Left ventricle myocardium inferior (tissue), 1 donor: ENCODE results near the gene GAL3ST1. TPM values are rescaled to one million over a fixed set of nuclear protein-coding genes. Genes with fewer than 3 reads are reported as not detected.

ENCODE experiments used
- DNase-seq: peaks from one replicate; pipeline ENCODE4 v3.0.0-alpha.2; 2020
- H3K27ac ChIP-seq: fragments of 200-600 bp; replicated peaks from 2 replicates; pipeline ENCODE4 v1.8.0; 2021
- H3K27me3 ChIP-seq: fragments of 200-600 bp; 2 replicates; pipeline ENCODE4 v1.8.0; 2021; ENCODE audit warnings: low read depth
- H3K36me3 ChIP-seq: fragments of 200-600 bp; 2 replicates; pipeline ENCODE4 v1.8.0; 2021
- H3K4me1 ChIP-seq: fragments of 200-600 bp; 2 replicates; pipeline ENCODE4 v1.8.0; 2021
- H3K4me3 ChIP-seq: fragments of 200-600 bp; 2 replicates; pipeline ENCODE4 v1.8.0; 2021; ENCODE audit warnings: mild to moderate bottlenecking, moderate library complexity
- H3K9me3 ChIP-seq: fragments of 200-600 bp; replicated peaks from 2 replicates; pipeline ENCODE4 v1.8.0; 2021
- intact Hi-C: fragments of 100-400 bp; cut with micrococcal nuclease; formaldehyde crosslinking; loops from one replicate; pipeline ENCODE4 v1.11.0; 2022
- total RNA-seq: library from RNA; stranded (reverse); fragmentation: NEBNext Ultra II Directional; extraction: Animal tissue kit (Norgen Biotek cat#: 25700); gene quantifications from one replicate; pipeline ENCODE4 v1.2.1, GENCODE V29; 2021
- TF ChIP-seq, protein P1 (sequence below): fragments of 200-600 bp; IDR thresholded peaks from 2 replicates; pipeline ENCODE4 v1.8.0; 2021; ENCODE audit warnings: antibody characterized with exemption, mild to moderate bottlenecking, borderline replicate concordance
- donor health status: DM: no; HTN: yes; CAD: no; lungs with severe emphysema.

Gene GAL3ST1
- total RNA-seq, 1 donor from 2014 or later: 0.16 TPM

DNA sequence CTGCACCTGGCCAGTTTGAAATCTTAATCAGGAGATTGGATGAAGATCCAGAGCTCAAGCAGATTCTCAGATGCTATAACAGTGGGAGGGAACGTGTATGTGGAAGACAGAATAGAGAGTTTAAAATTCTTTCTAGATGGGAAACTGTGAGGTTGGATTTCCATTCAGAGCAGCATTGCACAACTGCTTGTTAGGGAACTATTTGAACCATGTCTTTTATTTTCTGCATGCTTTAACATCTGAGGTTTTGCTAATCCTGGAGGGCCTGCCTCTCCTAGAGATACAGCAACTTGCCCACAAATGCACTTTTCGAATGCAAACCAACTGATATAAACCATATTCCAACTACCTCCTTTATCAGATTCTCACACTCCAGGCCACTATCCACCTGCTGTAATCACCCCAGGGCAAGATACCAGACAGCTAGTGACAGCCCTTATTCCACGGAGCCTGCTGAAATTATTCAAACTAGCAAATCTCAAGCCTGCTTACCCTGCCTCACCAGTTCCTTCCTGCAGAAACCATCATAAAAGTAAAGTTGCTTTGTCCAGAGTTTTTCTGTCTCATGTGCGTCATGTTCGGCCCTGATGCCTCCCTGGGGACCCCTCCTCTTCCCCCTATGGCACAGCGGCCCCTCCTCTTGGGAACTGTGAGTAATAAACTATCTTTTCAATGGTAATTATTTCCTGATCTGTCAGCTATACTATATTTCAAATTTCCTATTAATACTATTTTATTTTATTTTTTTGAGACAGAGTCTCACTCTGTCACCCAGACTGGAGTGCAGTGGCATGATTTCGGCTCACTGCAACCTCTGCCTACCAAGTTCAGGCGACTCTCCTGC, 50.6 kb downstream of the GAL3ST1 start:
- H3K27me3 ChIP-seq: peaks cover 69% of the 10 kb centered on the region
- intact Hi-C loops: no loop called here
- TF ChIP-seq, protein P1, sequence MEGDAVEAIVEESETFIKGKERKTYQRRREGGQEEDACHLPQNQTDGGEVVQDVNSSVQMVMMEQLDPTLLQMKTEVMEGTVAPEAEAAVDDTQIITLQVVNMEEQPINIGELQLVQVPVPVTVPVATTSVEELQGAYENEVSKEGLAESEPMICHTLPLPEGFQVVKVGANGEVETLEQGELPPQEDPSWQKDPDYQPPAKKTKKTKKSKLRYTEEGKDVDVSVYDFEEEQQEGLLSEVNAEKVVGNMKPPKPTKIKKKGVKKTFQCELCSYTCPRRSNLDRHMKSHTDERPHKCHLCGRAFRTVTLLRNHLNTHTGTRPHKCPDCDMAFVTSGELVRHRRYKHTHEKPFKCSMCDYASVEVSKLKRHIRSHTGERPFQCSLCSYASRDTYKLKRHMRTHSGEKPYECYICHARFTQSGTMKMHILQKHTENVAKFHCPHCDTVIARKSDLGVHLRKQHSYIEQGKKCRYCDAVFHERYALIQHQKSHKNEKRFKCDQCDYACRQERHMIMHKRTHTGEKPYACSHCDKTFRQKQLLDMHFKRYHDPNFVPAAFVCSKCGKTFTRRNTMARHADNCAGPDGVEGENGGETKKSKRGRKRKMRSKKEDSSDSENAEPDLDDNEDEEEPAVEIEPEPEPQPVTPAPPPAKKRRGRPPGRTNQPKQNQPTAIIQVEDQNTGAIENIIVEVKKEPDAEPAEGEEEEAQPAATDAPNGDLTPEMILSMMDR: no peak

DNA sequence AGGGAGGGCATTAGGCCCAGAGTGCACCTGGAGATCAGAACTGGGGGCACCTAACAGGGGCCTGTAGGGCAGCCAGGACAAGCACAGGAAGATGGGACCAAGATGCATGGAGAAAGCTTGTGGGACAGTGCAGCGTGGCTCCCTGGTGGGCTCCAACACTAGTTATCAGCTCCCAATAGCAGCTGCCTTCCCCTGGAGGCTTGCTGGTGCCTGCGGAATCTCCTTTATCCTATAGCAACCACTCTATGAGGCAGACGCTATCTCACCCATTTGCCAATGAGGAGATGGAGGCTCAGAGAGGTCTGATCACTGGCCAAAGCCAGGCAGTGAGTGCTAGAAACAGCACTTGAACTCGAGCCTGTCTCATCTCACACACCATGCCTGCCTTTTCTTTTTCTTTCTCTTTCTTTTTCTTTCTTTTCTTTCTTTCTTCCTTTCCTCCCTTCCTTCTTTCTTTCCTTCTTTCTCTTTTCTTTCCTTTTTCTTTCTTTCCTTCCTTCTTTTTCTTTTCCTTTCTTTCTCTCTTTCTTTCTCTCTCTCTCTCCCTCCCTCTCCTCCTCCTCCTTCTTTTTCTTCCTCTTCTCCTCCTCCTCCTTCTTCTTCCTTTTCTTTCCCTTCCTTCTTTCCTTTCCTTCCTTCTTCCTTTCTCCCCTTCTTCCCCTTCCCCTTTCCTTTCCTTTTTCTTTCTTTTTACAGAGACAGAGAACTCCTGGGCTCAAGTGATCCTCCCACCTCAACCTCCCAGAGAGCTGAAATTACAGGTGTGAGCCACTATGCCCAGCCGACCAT, 52.9 kb downstream of the GAL3ST1 start:
- intact Hi-C loops: no loop called here

More for the DNA sequence above, 50.6 kb downstream of the GAL3ST1 start:
- Histone ChIP-seq H3K4me3 (no peak overlapping the region), H3K9me3 (no peaks in the 10 kb centered on the region), H3K4me1 (no peaks in the 10 kb centered on the region), H3K27ac (no peak overlapping the region), H3K36me3 (no peaks in the 10 kb centered on the region)
- DNase-seq: no peak

DNA sequence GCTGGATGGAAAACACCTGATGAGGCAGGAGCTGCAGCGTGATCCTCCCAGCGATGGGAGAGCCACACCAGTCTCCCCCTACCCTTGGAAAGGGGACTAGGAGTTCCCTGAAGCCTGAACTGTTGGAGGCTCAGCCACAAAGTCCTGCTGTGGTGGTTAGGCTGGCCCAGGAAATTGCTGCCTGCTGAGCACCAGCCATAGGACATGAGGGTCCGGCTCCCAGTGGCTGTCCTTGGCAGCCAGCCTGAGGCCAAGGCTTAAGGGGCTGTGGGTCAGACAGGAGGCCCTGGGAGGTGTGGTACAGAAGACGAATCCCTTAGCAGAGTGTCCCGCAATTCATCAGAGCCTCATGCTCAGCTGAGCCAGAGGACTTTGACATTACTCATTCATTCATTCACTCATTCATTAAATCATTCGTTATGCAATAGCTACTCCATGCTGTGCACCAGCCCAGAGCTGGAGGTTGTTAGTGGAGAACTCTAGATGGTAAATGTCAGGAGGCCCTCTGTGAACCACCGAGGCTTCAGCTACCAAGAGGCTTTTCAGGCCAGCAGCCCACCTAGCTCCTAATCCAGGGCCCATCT, 54.5 kb downstream of the GAL3ST1 start:
- H3K36me3 ChIP-seq: no peaks in the 10 kb centered on the region
- H3K27me3 ChIP-seq: peaks cover 51% of the 10 kb centered on the region
- no peak overlapping the region for H3K4me3 ChIP-seq
- intact Hi-C loops: no loop called here
- H3K9me3 ChIP-seq: no peaks in the 10 kb centered on the region
- no peak overlapping the region for H3K27ac ChIP-seq
- TF ChIP-seq, protein P1: no peak
- DNase-seq: no peak
- no peaks in the 10 kb centered on the region for H3K4me1 ChIP-seq

More for the DNA sequence above, 52.9 kb downstream of the GAL3ST1 start:
- H3K9me3 ChIP-seq: no peaks in the 10 kb centered on the region
- TF ChIP-seq, protein P1: no peak
- H3K4me3 ChIP-seq: no peak overlapping the region
- H3K27ac ChIP-seq: no peak overlapping the region
- H3K36me3 ChIP-seq: no peaks in the 10 kb centered on the region
- peaks cover 64% of the 10 kb centered on the region for H3K27me3 ChIP-seq
- DNase-seq: no peak
- H3K4me1 ChIP-seq: no peaks in the 10 kb centered on the region

DNA sequence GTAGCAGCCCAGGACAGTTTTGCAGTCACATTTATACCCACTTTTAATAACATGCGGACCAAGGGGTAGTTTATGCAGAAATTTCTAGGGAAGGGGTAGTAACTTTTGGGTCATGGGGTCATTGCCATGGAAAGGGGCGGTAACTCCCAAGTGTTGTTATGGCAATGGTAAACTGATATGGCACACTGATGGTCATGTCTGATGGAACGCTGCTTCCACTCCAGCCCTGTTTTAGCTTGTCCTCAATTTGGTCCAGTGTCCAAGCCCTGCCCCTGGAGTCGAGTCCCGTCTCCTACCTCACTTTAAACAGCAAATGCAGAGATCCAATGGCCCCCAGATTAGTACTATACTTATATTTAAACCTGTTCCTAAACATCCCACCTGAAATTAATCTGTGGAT, 57.7 kb downstream of the GAL3ST1 start:
- Histone ChIP-seq H3K4me3 (no peak overlapping the region), H3K4me1 (no peaks in the 10 kb centered on the region), H3K27me3 (peaks cover 22% of the 10 kb centered on the region), H3K36me3 (no peaks in the 10 kb centered on the region), H3K9me3 (peaks cover 9% of the 10 kb centered on the region), H3K27ac (no peak overlapping the region)
- DNase-seq: no peak
- TF ChIP-seq, protein P1: no peak
- intact Hi-C loops: no loop called here

DNA sequence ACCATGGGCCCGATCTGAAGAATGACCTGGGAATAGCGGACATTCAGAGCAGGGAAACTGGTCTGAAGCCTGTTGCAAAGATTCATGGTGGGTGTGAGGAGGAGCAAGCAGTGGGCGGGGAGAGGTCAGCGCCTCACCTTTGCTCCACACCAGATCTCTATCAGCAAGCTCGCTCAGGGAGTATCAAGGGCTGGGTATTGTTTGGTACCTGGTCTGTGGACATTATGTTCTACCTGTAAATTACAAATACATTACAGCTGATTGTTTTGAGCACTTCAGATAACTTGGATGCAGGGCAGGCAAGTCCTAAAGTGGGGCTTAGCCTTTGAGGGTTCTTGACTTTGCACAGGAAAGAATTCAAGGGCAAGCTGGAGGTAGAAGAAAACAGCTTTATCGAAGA, 58.2 kb downstream of the GAL3ST1 start:
- intact Hi-C loops: no loop called here
- peaks cover 9% of the 10 kb centered on the region for H3K9me3 ChIP-seq
- peaks cover 19% of the 10 kb centered on the region for H3K27me3 ChIP-seq
- H3K4me1 ChIP-seq: no peaks in the 10 kb centered on the region
- DNase-seq: no peak
- H3K4me3 ChIP-seq: no peak overlapping the region
- no peaks in the 10 kb centered on the region for H3K36me3 ChIP-seq
- TF ChIP-seq, protein P1: no peak
- H3K27ac ChIP-seq: no peak overlapping the region
